Left renal cortex interstitium (tissue), 4 donors: Measurements from ENCODE around the gene CLEC16A. TPM values are rescaled to one million over a fixed set of nuclear protein-coding genes. Genes with fewer than 3 reads are reported as not detected.

ENCODE experiments used
- DNase-seq, 4 donors: peaks; one replicate each; pipeline ENCODE4 v3.0.0-alpha.2; 2013; ENCODE audit warnings: low read depth in 4 of 4, low spot score in 2 of 4, missing footprints in 1 of 4
- polyA plus RNA-seq, 4 donors: library from polyadenylated mRNA; unstranded; fragments of 120-200 nt; gene quantifications; one replicate each; pipeline ENCODE4 v1.2.1, GENCODE V29; 2013; ENCODE audit not compliant: insufficient read length in 4 of 4

The CLEC16A gene
- polyA plus RNA-seq, 4 donors, result 21.0 to 32.1 (median 24.5) TPM

GRCh38 chr16:11009027-11009755 is 64.8 kb downstream of the CLEC16A start:
- no peak for DNase-seq

- DNase-seq, result no peak
Measured at GRCh38 chr16:11010575-11011221, 66.3 kb downstream of the CLEC16A start.

- DNase-seq, result no peak
Measured at GRCh38 chr16:11011326-11011725, 67.0 kb downstream of the CLEC16A start.

- DNase-seq, result no peak
Measured at GRCh38 chr16:11012841-11013240, 68.5 kb downstream of the CLEC16A start.

- no peak for DNase-seq
Measured at GRCh38 chr16:11014136-11014535, 69.8 kb downstream of the CLEC16A start.

GRCh38 chr16:11015076-11015475 is 70.7 kb downstream of the CLEC16A start:
- DNase-seq, result no peak

GRCh38 chr16:11015607-11016006 is 71.2 kb downstream of the CLEC16A start:
- DNase-seq, result no peak

GRCh38 chr16:11016524-11016988 is 72.2 kb downstream of the CLEC16A start:
- DNase-seq, result no peak

- DNase-seq, result no peak
Measured at GRCh38 chr16:11016993-11017392, 72.6 kb downstream of the CLEC16A start.

- DNase-seq, result no peak
Measured at GRCh38 chr16:11017499-11017898, 73.1 kb downstream of the CLEC16A start.

- no peak for DNase-seq
Measured at GRCh38 chr16:11020388-11020787, 76.0 kb downstream of the CLEC16A start.

- no peak for DNase-seq
Measured at GRCh38 chr16:11020792-11021551, 76.6 kb downstream of the CLEC16A start.

GRCh38 chr16:11022002-11022401 is 77.6 kb downstream of the CLEC16A start:
- DNase-seq, result no peak

- no peak for DNase-seq
Measured at GRCh38 chr16:11023262-11024039, 79.1 kb downstream of the CLEC16A start.

GRCh38 chr16:11024333-11025053 is 80.1 kb downstream of the CLEC16A start:
- no peak for DNase-seq

- DNase-seq, result no peak
Measured at GRCh38 chr16:11025120-11025531, 80.8 kb downstream of the CLEC16A start.

GRCh38 chr16:11029948-11030347 is 85.6 kb downstream of the CLEC16A start:
- no peak for DNase-seq

GRCh38 chr16:11030990-11031510 is 86.7 kb downstream of the CLEC16A start:
- DNase-seq, result no peak

- DNase-seq, result no peak
Measured at GRCh38 chr16:11032000-11032921, 87.9 kb downstream of the CLEC16A start.
